CD4-positive, alpha-beta T cell treated with Interleukin-6 at 100 ng/mL for 8 hours (primary cell): Measurements from ENCODE around the gene ANKRD34B.
"Not testable (repeated sequence)": the region's sequence is repeated elsewhere in the genome, so short reads cannot be mapped to it uniquely, and the experiment has no call there.

Experiments
- DNase-seq: peaks from one replicate; pipeline ENCODE4 v3.0.0-alpha.2; 2020; ENCODE audit warnings: mixed read lengths, low spot score

The ANKRD34B gene

DNA sequence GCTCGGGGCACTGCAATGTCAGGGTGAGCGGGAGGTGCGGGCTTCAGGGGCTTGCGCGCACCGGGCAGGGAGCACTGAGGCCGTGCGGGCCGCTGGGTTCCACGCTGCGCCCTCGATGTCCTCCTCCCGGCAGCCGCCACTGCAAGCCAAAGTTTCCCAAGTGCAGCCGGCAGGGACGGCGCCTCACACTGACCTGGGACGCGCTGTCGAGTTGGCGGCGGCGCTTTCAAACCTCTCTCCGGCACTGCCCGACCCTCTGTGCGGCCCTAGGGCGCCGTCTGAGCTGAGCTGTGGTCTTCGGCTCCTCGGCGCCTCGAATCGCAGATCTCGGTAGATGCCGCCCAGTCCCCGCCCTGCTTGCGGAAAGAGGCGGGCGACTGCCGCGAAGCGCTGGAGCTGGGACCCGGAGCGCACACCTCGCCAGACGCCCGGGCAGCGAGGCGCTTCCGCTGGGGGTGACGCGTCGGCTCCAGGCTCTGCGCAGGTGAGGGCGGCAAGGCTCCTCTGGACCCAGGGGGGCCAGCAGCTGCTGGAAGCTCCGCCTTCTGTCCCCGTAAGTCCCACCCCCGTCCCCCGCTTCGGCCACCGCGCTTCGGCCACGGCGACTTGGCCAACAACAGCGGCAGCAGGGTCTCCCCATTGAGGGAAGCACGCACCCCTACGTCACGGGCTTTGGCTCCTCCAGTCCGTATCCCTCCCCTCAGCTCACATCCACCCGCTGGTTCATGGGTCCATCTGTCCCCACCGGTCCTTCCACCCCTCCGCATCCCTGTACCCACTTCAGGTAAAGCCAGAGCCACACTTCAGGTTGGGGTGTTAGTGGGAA is at the start of gene ANKRD34B:
ANKRD34B (minus strand) TSS at position 320 of the 826 bp plus-strand sequence. CDS start 10,261 bp downstream, outside the sequence.
- DNase-seq: no peak

DNA sequence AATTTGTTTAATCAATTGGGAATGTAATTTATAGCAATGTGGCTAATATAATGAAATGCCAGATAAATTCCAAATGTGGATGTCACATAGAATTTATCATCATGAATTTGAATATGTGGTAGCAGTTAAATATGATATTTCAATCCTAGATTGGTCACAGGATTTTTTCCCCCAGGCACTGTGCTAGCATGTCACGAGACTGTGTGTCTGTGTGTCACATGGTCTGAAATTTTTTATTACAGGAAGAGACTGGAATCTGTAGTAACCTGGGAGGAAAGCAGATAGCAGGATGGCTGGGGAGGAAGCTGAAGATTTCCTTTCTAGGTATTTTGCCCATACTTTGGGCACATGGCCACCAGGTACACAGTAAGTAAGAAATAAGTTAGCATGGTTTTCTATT is 49.0 kb upstream of the ANKRD34B start:
- DNase-seq: no peak

DNA sequence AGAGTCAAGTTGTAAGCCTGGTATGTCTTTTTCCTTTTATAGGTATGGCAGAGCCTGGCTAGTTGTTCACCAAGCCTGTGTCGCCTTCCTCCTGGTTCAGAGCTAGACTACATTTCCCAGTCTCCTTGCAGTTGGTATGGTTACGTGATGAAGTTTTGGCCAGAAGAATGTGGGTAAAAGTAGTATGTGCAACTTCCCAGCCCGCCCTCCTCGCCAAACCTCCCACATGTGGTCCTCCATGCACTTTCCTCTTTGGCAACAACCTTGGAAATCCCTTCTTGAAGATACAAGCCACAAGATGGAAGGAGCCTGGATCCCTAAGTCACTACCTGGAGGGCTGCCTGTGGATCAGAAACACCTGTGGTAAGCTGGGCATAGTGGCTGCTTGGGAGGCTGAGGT is 48.4 kb upstream of the ANKRD34B start:
- no peak for DNase-seq

DNA sequence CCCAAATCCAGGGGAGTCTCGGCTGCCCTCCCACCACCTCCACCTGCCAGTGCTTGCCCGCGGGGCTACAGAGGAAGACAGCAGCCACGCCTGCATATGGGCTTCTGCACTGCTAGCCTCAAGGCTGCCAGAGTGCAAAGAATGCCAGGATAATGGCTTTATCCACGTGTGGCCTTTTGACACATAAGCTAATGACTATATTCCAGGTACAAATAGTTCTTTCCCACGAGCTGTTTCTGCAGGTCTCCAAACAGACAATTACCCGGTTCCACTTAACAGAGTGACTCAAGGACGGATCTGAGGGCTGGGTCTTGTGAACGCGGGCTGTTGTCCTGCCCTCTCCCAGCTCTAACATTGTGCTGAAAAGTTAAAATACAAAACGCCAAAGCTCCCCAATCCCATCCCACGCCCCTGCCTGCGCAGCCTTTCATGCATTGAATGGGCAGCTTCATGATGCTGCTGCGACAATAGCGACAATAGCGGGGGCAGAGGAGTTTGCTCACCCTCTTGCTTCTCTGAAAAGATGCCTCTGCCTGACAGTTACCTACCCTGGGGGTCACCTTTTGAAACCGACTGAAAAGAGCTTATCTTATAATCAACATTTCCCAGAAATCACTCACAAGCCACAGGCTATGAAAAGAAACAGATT is 45.3 kb upstream of the ANKRD34B start:
- DNase-seq: no peak

DNA sequence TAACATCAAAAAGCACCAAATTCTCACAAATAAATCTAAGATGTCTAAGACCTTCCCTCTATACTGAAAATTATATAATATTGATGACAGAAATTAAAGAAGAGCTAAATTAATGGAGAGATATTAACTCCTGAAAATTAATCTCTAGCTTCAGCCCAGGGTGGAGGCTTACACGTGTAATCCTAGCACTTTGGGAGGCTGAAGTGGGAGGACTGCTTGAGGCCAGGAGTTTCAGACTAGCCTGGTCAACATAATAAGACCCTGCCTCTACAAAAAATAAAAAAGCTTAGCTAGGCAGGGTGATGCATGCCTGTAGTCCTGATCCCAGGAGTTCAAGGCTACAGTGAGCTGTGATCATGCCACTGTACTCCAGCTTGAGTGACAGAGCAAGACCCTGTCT is 39.6 kb upstream of the ANKRD34B start:
- DNase-seq: no peak

DNA sequence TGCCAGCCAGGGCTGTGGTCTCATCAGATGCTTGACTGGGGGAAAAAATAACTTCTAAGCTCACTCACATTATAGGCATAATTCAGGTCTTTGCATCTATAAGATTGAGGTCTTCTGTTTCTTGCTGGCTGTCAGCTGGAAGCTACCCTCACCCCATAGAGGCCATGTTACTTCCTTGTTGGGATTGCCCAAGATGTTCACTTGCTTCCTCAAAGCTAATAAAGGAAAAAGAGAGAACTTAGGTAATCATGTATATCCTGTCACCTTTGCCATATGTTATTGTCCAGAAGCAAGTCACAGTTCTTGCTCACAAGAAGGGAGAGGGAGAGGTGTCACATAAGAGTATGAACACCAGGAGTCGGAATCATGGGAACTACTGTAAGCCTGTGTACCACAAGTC is 38.7 kb upstream of the ANKRD34B start:
- no peak for DNase-seq

DNA sequence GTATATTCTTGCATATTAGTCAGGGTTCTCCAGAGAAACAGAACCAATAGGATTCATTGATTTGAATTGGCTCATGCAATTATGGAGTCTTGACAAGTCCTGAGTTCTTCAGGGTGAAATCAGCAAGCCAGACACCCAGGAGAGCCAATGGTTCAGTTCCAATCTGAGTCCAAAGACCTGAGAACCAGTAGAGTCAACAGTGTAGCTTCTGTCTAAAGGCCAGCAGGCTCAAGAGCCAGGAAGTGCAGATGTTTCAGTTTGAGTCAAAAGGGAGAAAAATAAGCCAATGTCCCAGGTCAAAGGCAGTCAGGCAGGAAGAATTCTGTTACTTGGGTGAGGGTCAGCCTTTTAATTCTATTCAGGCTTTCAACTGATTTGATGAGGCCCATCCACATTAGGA is 37.8 kb upstream of the ANKRD34B start:
- DNase-seq: no peak

DNA sequence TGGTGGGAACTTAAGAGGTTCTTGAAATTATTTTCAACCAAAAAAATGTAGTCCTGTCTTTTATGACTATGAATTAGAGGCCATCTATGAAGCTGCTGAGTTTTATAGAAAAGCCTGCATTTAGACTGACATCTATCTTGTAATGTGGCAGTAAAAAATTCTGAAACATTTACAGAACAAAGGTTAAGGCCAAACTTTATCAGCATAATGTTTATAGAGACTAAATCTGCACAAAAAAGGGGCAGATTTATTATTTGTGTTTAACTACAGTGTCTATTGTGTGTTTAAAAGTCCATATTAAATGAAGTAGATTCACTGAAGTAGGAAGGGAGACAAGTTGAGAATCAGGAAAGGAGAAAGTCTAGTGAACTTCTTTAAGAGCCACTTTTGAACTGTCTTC is 37.3 kb upstream of the ANKRD34B start:
- DNase-seq: no peak

DNA sequence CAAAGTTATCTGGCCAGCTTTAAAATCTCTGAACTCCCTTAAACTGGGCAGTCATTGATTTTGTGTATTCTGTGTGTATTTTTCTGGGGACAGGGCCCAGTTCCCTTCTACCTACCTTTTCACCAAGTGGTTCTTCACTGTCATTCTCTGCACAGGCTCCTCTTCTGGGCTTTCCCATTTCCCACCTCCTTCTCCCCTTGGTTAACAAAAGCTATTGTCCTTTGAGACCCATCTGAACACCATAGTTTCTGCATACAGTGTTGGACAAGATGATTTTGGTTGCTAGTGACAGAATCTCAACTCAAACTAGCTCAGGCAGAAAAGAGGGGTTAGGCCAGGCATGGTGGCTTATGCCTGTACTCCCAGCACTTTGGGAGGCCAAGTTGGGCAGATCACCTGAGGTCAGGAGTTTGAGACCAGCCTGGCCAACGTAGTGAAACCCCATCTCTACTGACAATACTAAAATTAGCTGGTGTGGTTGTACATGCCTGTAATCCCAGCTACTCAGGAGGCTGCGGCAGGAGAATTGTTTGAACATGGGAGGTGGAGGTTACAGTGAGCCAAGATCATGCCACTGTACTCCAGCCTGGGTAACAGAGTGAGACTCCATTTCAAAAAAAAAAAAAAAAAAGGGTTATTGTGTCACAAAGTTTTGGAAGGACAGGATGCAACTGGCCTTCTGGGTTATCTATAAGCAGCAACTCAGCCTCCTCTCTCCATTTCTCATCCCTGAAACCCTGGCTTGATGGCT is 31.0 kb upstream of the ANKRD34B start:
- DNase-seq: no peak

DNA sequence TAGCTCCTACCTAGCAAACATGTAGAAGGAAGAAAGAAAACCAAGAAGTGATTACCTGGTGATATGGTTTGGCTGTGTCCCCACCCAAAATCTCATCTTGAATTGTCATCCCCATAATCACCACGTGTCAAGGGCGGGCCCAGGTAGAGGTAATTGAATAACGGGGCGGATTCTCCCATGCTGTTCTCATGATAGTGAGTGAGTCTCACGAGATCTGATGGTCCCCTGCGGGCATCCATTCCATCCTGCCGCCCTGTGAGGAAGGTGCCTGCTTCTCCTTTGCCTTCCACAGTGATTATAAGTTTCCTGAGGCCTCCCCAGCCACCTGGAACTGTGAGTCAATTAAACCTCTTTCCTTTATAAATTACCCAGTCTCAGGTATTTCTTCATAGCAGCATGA is 27.4 kb upstream of the ANKRD34B start:
- DNase-seq: no peak

DNA sequence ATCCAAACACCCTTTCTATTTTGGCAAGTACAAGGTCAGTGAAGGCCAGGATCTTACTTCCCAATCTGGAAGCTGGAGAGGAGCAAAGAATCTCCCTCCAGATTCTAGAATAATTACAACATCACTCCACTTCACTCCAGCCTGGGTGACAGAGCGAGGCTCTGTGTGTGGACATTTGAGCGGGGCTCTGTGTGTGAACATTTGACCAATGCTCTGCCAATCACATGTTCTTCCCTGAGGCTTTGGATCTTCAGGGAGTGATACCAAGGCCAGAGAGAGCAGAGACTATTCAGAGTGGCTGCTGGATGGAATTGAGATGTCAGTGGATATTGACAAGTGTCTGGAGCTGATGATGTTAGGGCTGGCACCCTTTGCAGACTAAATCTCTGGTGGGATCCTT is 24.7 kb upstream of the ANKRD34B start:
- DNase-seq: no peak

DNA sequence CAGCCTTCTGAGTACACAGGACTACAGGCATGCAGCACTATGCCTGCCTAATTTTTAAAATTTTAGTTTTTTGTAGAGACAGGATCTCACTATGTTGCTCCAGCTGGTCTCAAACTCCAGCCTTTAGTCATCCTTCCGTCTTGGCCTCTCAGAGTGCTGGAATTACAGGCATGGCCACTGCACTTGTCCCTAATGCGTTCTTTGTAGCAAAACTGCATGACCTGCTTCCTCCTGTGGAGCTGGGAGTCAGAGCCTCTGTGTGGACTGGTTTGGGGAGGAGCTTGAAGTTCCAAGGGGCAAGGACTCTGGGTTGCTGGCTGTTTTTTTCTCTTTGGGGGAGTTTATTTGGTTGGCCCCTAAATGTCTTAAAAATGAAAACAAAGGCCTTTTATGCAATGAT is 22.7 kb upstream of the ANKRD34B start:
- no peak for DNase-seq

DNA sequence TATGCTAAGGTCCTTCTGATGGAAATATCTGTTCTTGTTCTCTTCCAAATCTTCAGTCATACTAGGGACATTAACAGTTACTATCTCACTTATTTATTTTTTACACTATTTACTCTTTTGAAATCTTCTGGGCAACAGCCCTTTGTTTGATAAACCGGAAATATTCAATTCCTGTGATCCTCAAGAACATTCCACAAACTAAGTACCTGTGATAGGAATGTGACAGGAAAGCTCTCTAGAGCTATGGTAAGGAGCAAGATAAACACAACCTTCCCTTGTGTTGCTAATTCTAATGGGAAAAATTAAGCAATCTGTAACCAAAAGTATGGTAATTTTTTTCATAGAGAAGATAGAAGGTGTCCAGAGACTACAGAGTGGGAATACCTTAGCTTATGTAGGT is 22.0 kb upstream of the ANKRD34B start:
- no peak for DNase-seq

DNA sequence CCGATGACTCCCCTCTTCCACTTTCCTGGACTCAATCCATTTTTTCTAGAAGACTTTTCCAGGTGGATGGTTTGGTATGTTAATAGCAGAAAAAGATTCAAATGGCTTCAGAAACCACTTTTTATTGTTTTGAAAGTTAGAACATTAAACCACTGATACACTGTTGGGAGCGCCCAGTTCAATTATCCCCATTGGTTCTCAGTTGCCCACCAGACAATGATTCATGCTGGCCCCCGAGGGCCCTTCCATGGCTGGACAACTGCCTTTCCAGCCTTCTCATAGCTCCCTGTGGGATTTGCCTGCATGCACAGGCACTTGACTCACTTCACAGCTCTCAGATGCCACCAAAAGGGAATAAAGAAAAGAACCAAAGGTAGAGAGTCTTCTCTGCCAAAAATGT is 21.3 kb upstream of the ANKRD34B start:
- no peak for DNase-seq

DNA sequence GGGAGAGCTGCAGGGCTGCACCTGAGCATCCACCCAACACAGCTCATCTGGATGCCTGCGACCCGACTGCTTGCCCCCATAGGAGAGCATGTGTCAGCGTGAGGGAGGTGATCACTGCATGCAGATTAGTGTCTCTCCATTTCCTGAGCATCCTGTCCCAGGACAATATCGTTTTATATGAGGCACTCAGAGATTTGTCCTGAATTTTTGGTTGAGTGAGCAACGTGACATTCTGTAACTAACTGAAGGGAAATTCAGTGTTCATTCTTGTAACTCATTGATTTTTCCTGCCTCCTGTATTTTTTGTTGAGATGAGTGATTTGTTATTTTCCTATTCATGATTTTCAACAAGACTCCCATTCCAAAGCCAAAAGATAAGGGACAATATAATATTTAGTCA is 20.7 kb upstream of the ANKRD34B start:
- no peak for DNase-seq

DNA sequence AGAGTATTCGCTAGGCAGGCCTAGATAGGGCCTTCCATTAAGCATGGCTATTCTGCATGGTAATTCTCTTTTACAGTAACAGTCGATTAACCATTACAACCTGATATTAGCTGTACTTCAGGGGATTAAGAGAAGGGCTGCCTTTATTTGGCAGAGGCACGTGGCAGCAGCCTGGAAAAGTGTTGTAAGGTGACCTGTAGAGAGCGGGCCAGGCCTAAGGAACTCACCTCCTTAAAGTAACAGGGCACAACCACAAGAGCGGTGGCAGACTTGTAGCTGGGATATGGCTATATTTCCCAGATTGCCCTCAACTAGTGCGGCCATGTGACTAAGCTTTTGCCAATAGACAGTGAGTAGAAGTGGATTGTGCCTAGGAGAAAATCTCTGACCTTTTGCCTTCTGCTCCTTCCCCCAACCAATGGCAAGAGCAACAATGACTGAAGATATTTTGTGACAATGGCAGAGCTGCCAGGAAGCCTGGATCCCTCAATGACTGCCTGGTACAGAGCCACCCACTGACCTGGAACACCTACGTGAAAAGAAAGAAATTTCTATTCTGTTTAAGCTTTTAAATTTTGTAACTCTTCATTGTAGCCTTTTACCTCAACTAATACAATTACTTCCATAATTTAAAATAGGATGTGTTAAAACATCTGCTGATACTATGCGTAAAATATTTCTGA is 18.9 kb upstream of the ANKRD34B start:
- DNase-seq: no peak

DNA sequence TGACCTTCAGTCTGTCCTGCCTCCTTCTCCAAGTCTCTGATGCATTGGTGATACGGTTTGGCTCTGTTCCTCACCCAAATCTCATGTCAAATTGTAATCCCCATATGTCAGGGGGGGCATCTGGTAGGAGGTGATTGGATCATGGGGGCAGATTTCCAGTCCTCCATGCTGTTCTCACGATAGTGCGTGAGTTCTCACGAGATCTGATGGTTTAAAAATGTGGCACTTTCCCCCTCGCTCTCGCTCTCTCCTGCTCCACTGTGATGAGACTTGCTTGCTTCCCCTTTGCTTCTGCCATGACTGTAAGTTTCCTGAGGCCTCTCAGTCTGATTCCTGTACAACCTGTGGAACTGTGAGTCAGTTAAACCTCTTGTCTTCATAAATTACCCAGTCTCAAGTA is 14.7 kb upstream of the ANKRD34B start:
- DNase-seq: no peak

DNA sequence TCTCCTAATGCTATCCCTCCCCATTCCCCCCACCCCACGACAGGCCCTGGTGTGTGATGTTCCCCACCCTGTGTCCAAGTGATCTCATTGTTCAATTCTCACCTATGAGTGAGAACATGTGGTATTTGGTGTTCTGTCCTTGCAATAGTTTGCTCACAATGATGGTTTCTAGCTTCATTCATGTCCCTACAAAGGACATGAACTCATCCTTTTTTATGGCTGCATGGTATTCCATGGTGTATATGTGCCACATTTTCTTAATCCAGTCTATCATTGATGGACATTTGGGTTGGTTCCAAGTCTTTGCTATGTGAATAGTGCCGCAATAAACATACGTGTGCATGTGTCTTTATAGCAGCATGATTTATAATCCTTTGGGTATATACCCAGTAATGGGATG is 10.2 kb upstream of the ANKRD34B start:
- not testable (repeated sequence) for DNase-seq

DNA sequence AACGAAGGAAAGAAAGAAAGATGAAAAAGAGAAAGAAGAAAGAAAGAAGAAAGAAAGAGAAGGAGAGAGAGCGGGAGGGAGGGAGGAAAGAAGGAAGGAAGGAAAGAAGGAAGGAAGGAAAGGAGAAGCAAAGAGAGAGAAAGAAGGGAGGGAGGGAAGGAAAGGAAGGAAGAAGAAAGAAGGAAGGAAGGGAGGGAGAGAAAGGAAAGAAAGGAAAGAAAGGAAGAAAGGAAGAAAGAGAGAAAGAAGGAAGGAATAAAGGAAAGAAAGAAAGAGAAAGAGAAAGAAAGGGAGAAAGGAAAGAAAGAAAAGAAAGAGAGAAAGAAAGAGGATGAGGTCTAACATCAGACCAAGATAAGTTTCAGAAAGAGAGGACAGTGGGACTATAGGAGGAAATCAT is 9.0 kb upstream of the ANKRD34B start:
- no peak for DNase-seq

DNA sequence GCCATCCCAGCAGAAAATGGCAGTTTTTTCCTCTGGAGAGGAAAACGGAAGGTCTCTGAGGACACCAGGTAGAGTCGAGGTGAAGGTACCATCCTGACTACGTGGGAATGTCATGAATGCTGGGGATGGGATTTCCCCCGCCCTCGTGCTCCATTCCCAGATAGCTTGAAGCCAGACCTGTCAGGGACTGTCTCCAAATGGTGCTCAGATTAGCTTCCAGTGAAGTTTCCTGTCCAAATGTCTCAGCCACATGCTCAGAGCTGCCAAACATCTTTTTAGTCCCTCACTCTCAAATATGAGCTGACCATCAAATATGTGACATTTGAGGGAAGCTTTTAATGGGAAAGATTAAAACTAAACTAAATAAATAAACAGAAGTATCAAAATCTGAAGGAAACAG is 7.6 kb upstream of the ANKRD34B start:
- no peak for DNase-seq

DNA sequence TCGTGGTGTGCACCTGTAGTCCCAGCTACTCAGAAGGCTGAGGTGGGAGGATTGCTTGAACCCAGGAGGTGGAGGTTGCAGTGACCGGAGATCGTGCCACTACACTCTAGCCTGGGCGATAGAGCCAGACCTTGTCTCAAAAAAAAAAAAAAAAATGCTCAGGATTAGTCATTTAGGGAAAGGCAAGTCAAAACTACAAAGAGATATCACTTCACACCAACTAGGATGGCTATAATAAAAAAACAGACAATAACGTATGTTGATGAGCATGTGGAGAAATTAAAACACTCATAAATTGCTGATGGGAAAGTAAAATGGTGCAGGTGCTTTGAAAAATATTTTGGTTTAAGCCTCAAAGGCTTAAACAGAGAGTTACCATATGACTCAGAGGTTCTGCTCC is 6.3 kb upstream of the ANKRD34B start:
- DNase-seq: no peak

DNA sequence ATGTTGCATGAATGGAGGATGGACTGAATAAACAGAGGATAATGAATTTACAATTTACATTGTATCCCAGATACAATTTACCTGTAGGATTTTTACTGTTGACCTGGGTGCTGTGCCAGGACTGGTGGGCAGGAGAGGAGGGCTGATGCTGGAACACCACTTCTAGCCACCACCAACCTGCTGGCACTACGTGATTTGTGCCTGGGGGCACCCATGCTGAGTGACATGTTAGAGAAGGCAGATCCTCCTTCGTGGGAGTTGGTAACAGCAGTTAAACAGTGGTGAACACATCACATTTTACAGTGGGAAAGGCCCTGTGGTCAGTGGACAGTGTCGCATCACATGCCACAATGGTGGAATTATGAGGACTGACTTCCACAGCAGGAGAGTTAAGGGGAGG is 3.0 kb upstream of the ANKRD34B start:
- no peak for DNase-seq
